K562 (cell line): Measurements from ENCODE around the gene MAP4K1. TPM values are rescaled to one million over a fixed set of nuclear protein-coding genes. Genes with fewer than 3 reads are reported as not detected.

Experiments used
- ATAC-seq: fragments of 200-7000 bp; cut with Tn5 transposase; 3 replicates; pipeline ENCODE4 v1.9.1; 2020; ENCODE audit warnings: moderate library complexity
- BruUV-seq: library from RNA; stranded (reverse); fragments of 400-500 nt; replicated peaks from 2 replicates; lab custom pipeline; 2021; lab: Mats Ljungman, UMichigan
- CTCF ChIA-PET: fragments of 300-600 bp; formaldehyde crosslinking; extraction: SDS; loops from one replicate; lab custom pipeline; 2021; ENCODE audit warnings: low intra/inter-chr PET ratio; lab: Yijun Ruan, JAX
- POLR2A ChIA-PET: fragments of 300-600, 350-650 bp; sonication (Branson Sonifier 250); formaldehyde crosslinking; extraction: SDS; loops from one replicate; lab custom pipeline; 2021; ENCODE audit warnings: antibody characterized with exemption, inconsistent platforms; lab: Yijun Ruan, JAX
- DNase-seq, 4 experiments: peaks; one replicate each; pipeline versions ENCODE4 v3.0.0 to v3.0.0-alpha.2; 2011 to 2018; ENCODE audit warnings: low spot score in 3 of 4, mixed read lengths in 3 of 4; ENCODE audit errors: extremely low read depth in 1 of 4
- FAIRE-seq: peaks from 2 replicates; lab custom pipeline; 2011; peaks lifted over from hg19 to GRCh38; lab: Jason Lieb, UNC
- H2AFZ ChIP-seq: 2 replicates; pipeline ENCODE4 v1.6.0; 2011; ENCODE audit warnings: low read depth, low read length, control low read depth, inconsistent platforms
- H3K27ac ChIP-seq: fragments of 200-600 bp; 3 replicates; pipeline ENCODE4 v1.8.0; 2011; ENCODE audit warnings: low read depth, mild to moderate bottlenecking, control low read depth, inconsistent platforms, low read length, moderate library complexity, mixed read lengths; ENCODE audit errors: extremely low read depth
- H3K27me3 ChIP-seq, 2 experiments: fragments of 300-600 bp in 1 of 2; 2 replicates in 1 of 2; 3 replicates in 1 of 2; pipeline versions ENCODE4 v1.6.0 to v1.8.0; 2011; ENCODE audit warnings: inconsistent platforms in 2 of 2, low read length in 2 of 2, mild to moderate bottlenecking in 1 of 2, mixed read lengths in 1 of 2, moderate library complexity in 1 of 2; ENCODE audit not compliant: control insufficient read depth in 2 of 2, insufficient read depth in 2 of 2
- H3K36me3 ChIP-seq: fragments of 300-600 bp; 3 replicates; pipeline ENCODE4 v1.8.0; 2011; ENCODE audit warnings: mild to moderate bottlenecking, low read length, inconsistent platforms; ENCODE audit not compliant: control insufficient read depth, insufficient read depth
- H3K4me1 ChIP-seq, 2 experiments: fragments of 200-600 bp in 1 of 2; replicated peaks in 1 of 2; 2 replicates in 1 of 2; 3 replicates in 1 of 2; pipeline versions ENCODE4 v1.5.1 to v1.8.0; 2011; ENCODE audit warnings: inconsistent platforms in 2 of 2, low read length in 2 of 2, mild to moderate bottlenecking in 1 of 2, mixed read lengths in 1 of 2, moderate library complexity in 1 of 2; ENCODE audit not compliant: control insufficient read depth in 2 of 2, insufficient read depth in 2 of 2
- H3K4me2 ChIP-seq: 2 replicates; pipeline ENCODE4 v1.6.1; 2011; ENCODE audit warnings: low read length, control low read depth, inconsistent platforms, mixed read lengths; ENCODE audit not compliant: insufficient read depth
- H3K4me3 ChIP-seq: fragments of 200-600 bp; sonication (generic), shearing (Covaris generic); 2 replicates; pipeline ENCODE4 v1.5.1; 2016; ENCODE audit warnings: control low read depth, inconsistent platforms
- H3K79me2 ChIP-seq: fragments of 200-600 bp; 3 replicates; pipeline ENCODE4 v1.8.0; 2011; ENCODE audit warnings: low read length, inconsistent platforms; ENCODE audit not compliant: control insufficient read depth, insufficient read depth
- H3K9ac ChIP-seq, 2 experiments: 2 replicates each; pipeline versions ENCODE4 v1.6.0 to v1.6.1; 2011; ENCODE audit warnings: low read depth in 2 of 2, low read length in 2 of 2, control low read depth in 1 of 2, inconsistent platforms in 1 of 2, mild to moderate bottlenecking in 1 of 2, mixed read lengths in 1 of 2; ENCODE audit not compliant: insufficient read depth in 1 of 2
- H3K9me1 ChIP-seq: one replicate; pipeline ENCODE4 v1.6.0; 2011; ENCODE audit warnings: inconsistent platforms, mild to moderate bottlenecking, low read length, moderate library complexity; ENCODE audit not compliant: control insufficient read depth, insufficient read depth
- H3K9me3 ChIP-seq: replicated peaks from 2 replicates; pipeline ENCODE4 v1.5.1; 2011; ENCODE audit warnings: low read depth, low read length, inconsistent platforms; ENCODE audit not compliant: control insufficient read depth, insufficient read depth
- H4K20me1 ChIP-seq: replicated peaks from 2 replicates; pipeline ENCODE4 v1.6.1; 2011; ENCODE audit warnings: low read length, inconsistent platforms, mixed read lengths; ENCODE audit not compliant: control insufficient read depth, insufficient read depth
- JUN ChIP-seq, 2 experiments: sonication (generic) in 1 of 2; formaldehyde crosslinking in 1 of 2; IDR thresholded peaks; 2 replicates each; pipeline versions ENCODE4 v1.6.1 to v1.8.0; 2012 to 2022; ENCODE audit warnings: borderline replicate concordance in 2 of 2, mild to moderate bottlenecking in 2 of 2, improper control_type of control experiment in 1 of 2, low read depth in 1 of 2, low read length in 1 of 2, missing genetic modification reagents in 1 of 2
- WGBS: fragments of 100-300 bp; shearing (Covaris generic); methylation state at CpG from one replicate; pipeline ENCODE4 v1.1.6; 2016; ENCODE audit warnings: low coverage, mixed read lengths; ENCODE audit not compliant: insufficient coverage; ENCODE audit errors: missing lambda C conversion rate; 5-methylcytosine and 5-hydroxymethylcytosine counted together
- in situ Hi-C: fragments of 300-500 bp; cut with MboI; formaldehyde crosslinking; loops from 4 replicates; pipeline ENCODE4 v1.15.0; 2018; ENCODE audit warnings: inconsistent platforms, mixed read lengths
- intact Hi-C: fragments of 100-400 bp; cut with micrococcal nuclease; formaldehyde crosslinking; loops from 2 replicates; pipeline ENCODE4 v1.14.2; 2022
- polyA plus RNA-seq, 8 experiments: library from polyadenylated mRNA; depleted of rRNA in 4 of 8; stranded (reverse) in 5 of 8; unstranded in 3 of 8; fragments of >200 nt; fragmentation: Nextera tagmentation in 2 of 8; fragmentation: Illumina TruSeq in 1 of 8; extraction: Ambion mirVana in 2 of 8; extraction: Trizol in 1 of 8; gene quantifications; 2 replicates each; pipeline versions ENCODE4 v1.2.1 to v1.2.3, GENCODE V29; 2011 to 2014; ENCODE audit warnings: inconsistent platforms in 1 of 8, missing spikeins in 1 of 8
- total RNA-seq, 7 experiments: library from RNA; depleted of rRNA in 6 of 7; stranded (reverse); fragments of >200 nt in 6 of 7; fragmentation: Illumina TruSeq in 2 of 7; extraction: Trizol in 2 of 7; gene quantifications; 2 replicates each; pipeline versions ENCODE4 v1.2.1 to v1.2.3, GENCODE V29; 2011 to 2021; ENCODE audit warnings: low replicate concordance in 1 of 7
- TF ChIP-seq, protein P1 (sequence below), 2 experiments: IDR thresholded peaks in 1 of 2; conservative IDR thresholded peaks in 1 of 2; 2 replicates each; pipeline ENCODE4 v1.6.1; 2016; ENCODE audit warnings: low read depth in 2 of 2, mild to moderate bottlenecking in 1 of 2, missing compliant biosample characterization in 1 of 2, missing genetic modification characterization in 1 of 2, moderate library complexity in 1 of 2
- TF ChIP-seq, protein P2 (sequence below): fragments of 250-450 bp; sonication (Bioruptor Pico); IDR thresholded peaks from 2 replicates; pipeline ENCODE4 v1.6.1; 2021; ENCODE audit warnings: mild to moderate bottlenecking

The MAP4K1 gene
- total and polyA plus RNA-seq, 9 of the 15 experiments (the other 6 are each of a cell fraction or from before 2014, with no cell fraction given), result 0.14 to 3.2 (median 0.73) TPM; not detected in 1

DNA sequence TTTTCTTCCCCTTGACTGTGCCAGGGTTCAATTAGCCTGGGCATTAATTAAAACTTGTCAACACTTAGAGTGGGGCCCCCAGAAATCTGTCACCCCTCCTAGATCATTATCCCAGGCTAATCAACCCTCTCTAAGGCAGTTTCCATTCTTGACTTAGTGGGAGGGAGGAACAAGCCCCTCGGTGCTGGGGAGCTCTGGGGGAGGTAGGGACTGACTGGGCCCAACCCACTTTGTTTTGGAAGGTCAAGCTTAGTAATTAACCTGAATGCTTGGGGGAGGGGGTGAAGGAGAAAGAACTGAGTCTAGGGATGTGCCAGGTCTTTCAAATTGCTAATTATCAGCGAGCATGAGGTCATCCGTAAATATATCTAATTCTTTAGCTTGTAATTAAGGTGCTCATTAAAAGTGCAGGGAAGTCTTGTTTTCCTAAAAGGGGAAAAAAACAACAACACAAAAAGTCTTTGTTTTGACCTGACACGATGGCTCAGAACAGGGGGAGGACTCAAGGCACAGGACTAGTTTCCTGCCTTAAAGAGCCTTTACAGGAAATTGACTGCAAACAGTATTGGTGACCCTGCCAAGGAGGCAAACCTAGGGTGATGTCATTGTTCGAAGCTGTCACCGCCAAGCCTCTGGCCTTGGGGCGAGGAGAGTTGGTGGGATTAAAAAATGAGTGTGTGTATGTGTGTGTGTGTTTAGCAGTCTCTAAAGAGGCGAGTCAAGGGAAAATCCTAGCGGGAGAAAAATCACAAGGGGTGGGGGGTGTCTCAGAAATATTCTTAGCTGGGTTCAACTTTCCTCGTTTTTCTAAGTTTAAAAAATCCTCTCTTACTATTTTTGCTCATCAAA lies 49.1 kb upstream of the MAP4K1 start:
- peak overlapping the region; percentile 16 to 83; a peak in 2 of 4 replicates for H3K9ac ChIP-seq
- H2AFZ ChIP-seq, result no peak overlapping the region
- peaks cover 45% of the 10 kb centered on the region for H4K20me1 ChIP-seq
- no peak overlapping the region for H3K4me2 ChIP-seq
- FAIRE-seq, result peak; percentile 55
- no peaks in the 10 kb centered on the region for H3K9me3 ChIP-seq
- H3K4me1 ChIP-seq, result peaks cover 61 to 90% of the 10 kb centered on the region in 2 experiments
- no TSS peak for BruUV-seq
- H3K4me3 ChIP-seq, result no peak overlapping the region
- in situ Hi-C loops (no loop called here), intact Hi-C loops (no loop called here)
- WGBS, result 51% methylated on average over 10 of the region's 10 CpGs
- peaks cover 6% of the 10 kb centered on the region for H3K9me1 ChIP-seq
- peaks cover 98% of the 10 kb centered on the region for H3K79me2 ChIP-seq
- H3K27ac ChIP-seq, result peak overlapping the region; percentile 35
- ATAC-seq, result no peak
- ChIA-PET POLR2A (interaction anchor here (0.6 to 5.2 kb wide), 3 partner anchors 8 to 848 kb away, joined by 3 to 20 read pairs (median 9); partner anchors contain the start of gene SELENOV), CTCF (no interaction called here)
- peaks cover 62% of the 10 kb centered on the region for H3K36me3 ChIP-seq
- H3K27me3 ChIP-seq, result no peaks in the 10 kb centered on the region
- no peak for DNase-seq
- TF ChIP-seq, protein P1, sequence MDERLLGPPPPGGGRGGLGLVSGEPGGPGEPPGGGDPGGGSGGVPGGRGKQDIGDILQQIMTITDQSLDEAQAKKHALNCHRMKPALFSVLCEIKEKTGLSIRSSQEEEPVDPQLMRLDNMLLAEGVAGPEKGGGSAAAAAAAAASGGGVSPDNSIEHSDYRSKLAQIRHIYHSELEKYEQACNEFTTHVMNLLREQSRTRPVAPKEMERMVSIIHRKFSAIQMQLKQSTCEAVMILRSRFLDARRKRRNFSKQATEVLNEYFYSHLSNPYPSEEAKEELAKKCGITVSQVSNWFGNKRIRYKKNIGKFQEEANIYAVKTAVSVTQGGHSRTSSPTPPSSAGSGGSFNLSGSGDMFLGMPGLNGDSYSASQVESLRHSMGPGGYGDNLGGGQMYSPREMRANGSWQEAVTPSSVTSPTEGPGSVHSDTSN (CRISPR knock-in tag; IDR thresholded peaks at IDR 0.05; ENCODE audit: low read depth), result no peak
- TF ChIP-seq, protein P1 (tag; conservative IDR thresholded peaks at IDR 0.05; ENCODE audit: low read depth), result peak; percentile 34; the same call in 1 of the 2 replicates
- TF ChIP-seq, protein P2, sequence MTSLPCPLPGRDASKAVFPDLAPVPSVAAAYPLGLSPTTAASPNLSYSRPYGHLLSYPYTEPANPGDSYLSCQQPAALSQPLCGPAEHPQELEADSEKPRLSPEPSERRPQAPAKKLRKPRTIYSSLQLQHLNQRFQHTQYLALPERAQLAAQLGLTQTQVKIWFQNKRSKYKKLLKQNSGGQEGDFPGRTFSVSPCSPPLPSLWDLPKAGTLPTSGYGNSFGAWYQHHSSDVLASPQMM, result no peak
- peak; percentile 47; the same call in 1 of the 2 replicates for TF ChIP-seq JUN (IDR thresholded peaks at IDR 0.05; ENCODE audit: borderline replicate concordance, low read depth, low read length)
- TF ChIP-seq JUN (CRISPR knock-in tag; IDR thresholded peaks at IDR 0.05; ENCODE audit: borderline replicate concordance), result no peak
